ENCODE results near the gene RNF32.
"Not testable (repeated sequence)": the region's sequence is repeated elsewhere in the genome, so short reads cannot be mapped to it uniquely, and the experiment has no call there.

Gene RNF32

DNA sequence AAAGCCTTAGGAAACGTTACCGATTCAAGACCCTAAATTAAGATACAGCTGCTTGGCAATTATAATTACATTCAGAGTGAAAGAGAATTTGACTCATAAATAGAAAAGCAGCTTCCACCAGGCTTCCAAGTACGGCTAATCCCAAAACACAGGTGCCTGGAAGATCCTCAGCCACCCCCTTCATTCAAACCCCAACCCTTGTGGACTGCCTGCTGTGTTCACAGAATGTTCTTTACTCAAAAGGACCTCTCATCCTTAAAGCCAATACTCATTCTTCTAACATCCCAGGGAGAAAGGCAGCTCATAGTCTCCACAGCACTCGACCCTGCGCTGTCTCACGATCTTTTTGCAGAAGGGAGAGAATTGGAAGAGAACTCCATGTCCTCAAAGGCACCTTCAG is 32.9 kb downstream of the RNF32 start:
- FAIRE-seq (no peak), DNase-seq (ENCODE audit: low spot score) (no peak)

GRCh38 chr7:156673902-156674301 is 33.3 kb downstream of the RNF32 start:
- FAIRE-seq: no peak

DNA sequence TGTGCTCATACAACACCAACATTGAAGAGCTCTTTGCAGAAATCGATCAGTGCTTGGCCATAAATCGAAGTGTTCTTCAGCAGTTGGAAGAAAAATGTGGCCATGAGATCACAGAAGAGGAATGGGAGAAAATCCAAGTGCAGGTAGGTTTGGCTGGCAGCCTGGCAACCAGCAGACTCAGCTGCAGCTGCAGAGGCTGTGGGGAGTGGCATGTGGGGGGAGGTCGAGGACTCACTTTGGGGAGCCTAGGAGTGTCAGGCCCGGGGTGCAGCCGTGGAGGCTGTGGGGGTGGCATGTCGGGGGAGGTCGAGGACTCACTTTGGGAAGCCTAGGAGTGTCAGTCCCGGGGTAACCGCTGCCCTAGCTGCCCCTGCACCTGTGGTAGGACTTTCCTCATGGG is 35.1 kb downstream of the RNF32 start:
- no peak for FAIRE-seq
- no peak for DNase-seq (ENCODE audit: low spot score)

More at GRCh38 chr7:156673902-156674301, 33.3 kb downstream of the RNF32 start:
- no peak for DNase-seq (ENCODE audit: low spot score)

DNA sequence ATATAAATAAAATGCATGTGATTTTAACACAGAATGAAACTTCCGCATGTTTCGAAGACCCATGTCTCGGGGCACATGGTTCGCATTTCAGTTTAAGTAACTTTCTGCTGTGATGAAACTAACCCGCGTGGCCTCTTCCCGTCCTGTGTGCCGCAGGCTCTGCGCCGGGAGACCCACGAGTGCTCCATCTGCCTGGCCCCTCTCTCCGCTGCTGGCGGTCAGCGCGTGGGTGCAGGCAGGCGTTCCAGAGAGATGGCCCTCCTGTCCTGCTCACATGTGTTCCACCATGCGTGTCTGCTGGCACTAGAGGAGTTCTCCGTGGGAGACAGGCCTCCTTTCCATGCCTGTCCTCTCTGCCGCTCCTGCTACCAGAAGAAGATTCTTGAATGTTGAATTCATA is 35.7 kb downstream of the RNF32 start:
- DNase-seq (ENCODE audit: low spot score) (no peak), FAIRE-seq (no peak)

- no peak for FAIRE-seq
- DNase-seq (ENCODE audit: low spot score): no peak
Observed at GRCh38 chr7:156677374-156678054, 36.9 kb downstream of the RNF32 start.

- DNase-seq (ENCODE audit: low spot score) (no peak), FAIRE-seq (no peak)
Observed at GRCh38 chr7:156680281-156680680, 39.7 kb downstream of the RNF32 start.

DNA sequence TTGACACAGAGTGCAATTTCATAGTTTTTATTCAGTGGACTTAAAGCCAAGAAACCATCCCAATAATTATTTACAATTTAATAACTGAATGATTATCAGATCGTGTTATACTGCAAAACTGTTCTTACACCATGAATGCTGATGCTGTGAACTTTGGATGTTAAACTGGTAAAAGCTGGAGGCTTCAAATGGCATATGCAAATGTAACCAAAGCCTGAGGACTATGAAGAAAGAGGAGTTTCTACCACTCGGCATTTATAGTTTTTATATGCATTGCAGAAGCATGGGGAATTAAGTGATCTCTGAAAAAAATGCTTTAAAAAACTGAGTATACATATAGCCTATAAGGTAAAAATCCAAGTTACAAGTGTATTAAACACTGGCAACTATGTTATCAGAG is 42.4 kb downstream of the RNF32 start:
- FAIRE-seq (no peak), DNase-seq (ENCODE audit: low spot score) (no peak)

DNA sequence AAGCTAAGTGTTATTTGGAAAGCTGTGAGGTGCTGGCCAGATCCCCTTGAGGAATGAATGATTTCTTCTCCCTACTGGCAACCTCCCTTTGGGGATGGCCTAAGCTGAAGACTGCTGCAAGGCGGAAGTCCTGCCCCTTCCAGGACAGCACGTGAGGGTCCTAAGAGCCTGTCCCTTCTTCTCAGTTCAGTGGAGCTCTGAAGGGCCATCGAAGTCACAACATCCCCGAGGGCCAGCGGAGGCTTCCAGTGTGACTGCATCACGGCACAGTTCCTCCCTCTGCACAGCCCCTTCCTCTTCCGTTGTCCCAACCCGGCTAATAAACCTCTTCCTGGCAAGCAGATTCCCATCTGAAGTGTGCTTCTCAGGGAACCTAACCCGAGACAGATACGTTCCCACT is 43.7 kb downstream of the RNF32 start:
- FAIRE-seq: no peak
- DNase-seq (ENCODE audit: low spot score): no peak

GRCh38 chr7:156684661-156685060 is 44.1 kb downstream of the RNF32 start:
- DNase-seq (ENCODE audit: low spot score): no peak
- FAIRE-seq: no peak

DNA sequence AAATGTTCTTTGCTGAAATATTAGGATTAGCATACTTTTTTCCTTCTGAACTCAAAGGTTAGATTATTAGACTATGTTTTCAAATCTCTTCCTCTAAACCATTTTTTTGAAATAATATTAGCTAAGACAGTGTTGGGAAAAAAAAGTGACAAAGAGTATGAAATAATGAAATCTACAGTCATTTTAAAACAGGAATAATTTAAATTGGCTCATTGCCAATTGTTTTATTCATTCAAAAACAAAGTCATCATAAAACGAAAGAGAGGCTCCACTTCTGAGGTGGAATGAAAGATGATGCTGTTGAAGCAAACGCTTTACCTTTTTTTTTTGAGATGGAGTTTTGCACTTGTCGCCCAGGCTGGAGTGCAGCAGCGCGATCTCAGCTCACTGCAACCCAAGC is 51.2 kb downstream of the RNF32 start:
- FAIRE-seq (no peak), DNase-seq (ENCODE audit: low spot score) (no peak)

GRCh38 chr7:156692849-156693248 is 52.3 kb downstream of the RNF32 start:
- no peak for FAIRE-seq
- DNase-seq (ENCODE audit: low spot score): no peak

- FAIRE-seq: no peak
- DNase-seq (ENCODE audit: low spot score): no peak
Observed at GRCh38 chr7:156693627-156694026, 53.1 kb downstream of the RNF32 start.

DNA sequence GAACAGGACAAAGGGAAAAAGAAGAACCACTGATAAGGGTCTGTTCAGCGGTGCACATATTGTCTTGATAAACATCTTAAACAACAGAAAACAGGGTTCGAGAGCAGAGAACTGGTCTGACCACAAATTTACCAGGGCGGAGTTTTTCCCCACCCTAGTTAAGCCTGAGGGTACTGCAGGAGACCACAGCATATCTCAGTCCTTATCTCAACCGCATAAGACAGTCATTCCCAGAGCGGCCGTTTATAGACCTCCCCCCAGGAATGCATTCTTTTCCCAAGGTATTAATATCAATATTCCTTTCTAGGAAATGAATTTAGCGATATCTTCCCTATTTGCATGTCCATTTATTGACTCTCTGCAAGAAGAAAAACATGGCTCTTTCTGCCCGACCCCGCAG is 56.7 kb downstream of the RNF32 start:
- FAIRE-seq; DNase-seq (ENCODE audit: low spot score): not testable (repeated sequence)

DNA sequence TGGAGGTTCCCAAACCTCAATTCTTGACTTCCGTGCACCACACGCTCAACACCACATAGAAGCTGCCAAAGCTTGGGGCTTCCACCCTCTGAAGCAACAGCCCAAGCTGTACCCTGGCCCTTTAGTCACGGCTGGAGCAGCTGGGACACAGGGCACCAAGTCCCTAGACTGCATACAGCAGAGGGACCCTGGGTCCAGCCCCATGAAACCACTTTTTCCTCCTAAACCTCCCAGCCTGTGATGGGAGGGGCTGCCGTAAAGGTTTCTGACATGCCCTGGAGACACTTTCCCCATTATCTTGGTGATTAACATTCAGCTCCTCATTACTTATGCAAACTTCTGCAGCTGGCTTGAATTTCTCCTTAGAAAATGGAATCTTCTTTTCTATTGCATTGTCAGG is 57.9 kb downstream of the RNF32 start:
- DNase-seq (ENCODE audit: low spot score); FAIRE-seq: not testable (repeated sequence)

DNA sequence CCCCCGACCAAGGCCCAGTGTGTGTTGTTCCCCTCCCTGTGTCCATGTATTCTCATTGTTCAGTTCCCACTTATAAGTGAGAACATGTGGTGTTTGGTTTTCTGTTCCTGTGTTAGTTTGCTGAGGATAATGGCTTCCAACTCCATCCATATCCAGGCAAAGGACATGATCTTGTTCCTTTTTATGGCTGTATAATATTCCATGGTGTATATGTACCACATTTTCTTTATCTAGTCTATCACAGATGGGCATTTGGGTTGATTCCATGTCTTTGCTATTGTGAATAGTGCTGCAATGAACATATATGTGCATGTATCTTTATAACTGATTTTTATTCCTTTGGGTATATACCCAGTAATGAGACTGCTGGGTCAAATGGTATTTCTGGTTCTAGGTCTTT is 61.2 kb downstream of the RNF32 start:
- DNase-seq (ENCODE audit: low spot score); FAIRE-seq: not testable (repeated sequence)

DNA sequence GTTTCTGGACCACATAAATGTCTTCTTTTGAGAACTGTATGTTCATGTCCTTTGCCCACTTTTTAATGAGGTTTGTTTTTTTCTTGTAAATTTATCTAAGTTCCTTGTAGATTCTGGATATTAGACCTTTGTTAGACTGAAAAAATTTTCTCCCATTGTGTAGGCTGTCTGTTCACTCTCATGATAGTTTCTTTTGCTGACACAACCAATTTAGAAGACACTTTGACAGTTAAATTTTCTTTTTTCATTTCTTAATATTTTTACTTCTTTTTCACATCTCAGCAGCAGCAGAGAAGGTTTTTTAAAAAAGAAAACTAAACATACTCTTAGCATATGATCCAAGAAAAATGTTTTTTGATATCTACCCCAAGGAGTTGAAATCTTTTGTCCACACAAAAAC is 61.8 kb downstream of the RNF32 start:
- no peak for FAIRE-seq

GRCh38 chr7:156703209-156703608 is 62.6 kb downstream of the RNF32 start:
- FAIRE-seq: no peak
- DNase-seq (ENCODE audit: low spot score): no peak

More for the DNA sequence above, 61.8 kb downstream of the RNF32 start:
- no peak for DNase-seq (ENCODE audit: low spot score)

GRCh38 chr7:156703773-156704482 is 63.4 kb downstream of the RNF32 start:
- DNase-seq (ENCODE audit: low spot score): no peak
- FAIRE-seq: no peak

- FAIRE-seq: no peak
- no peak for DNase-seq (ENCODE audit: low spot score)
Observed at GRCh38 chr7:156722043-156722826, 81.7 kb downstream of the RNF32 start.

GRCh38 chr7:156725073-156725472 is 84.5 kb downstream of the RNF32 start:
- no peak for FAIRE-seq
- DNase-seq (ENCODE audit: low spot score): no peak

DNA sequence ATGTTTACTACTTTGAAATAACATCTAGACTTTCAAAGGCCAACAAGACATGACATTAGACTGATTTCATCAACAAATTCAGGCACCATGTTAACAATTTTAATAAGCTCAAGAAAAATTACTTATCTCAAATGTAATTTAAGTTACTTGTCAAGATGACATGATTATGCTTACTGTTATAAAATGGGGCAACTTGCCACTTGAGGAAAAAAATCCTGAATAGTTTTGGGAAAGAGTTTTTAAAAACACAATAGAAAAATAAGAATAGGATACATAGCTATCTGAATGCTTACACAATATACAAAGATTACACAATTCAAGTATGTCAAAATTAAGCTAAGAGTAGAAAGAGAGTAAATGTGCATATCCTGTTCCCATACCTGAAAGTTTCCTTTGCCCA is 85.4 kb downstream of the RNF32 start:
- DNase-seq (ENCODE audit: low spot score) (no peak), FAIRE-seq (no peak)

All from urothelium cell line (cell line).